Ovary (tissue), 3 donors: ENCODE measurements around the gene VWCE.

Experiments
- CTCF ChIP-seq, 3 donors: fragments of 450-650 bp in 2 of 3; fragments of 200-600 bp in 1 of 3; IDR thresholded peaks; one replicate each; pipeline versions ENCODE4 v1.5.1 to v1.8.0; 2016 to 2022; ENCODE audit warnings: antibody characterized with exemption in 3 of 3, mild to moderate bottlenecking in 1 of 3
- EP300 ChIP-seq: sonication (generic); formaldehyde crosslinking; IDR thresholded peaks from one replicate; pipeline ENCODE4 v1.6.1; 2017; ENCODE audit warnings: antibody characterized with exemption
- POLR2A ChIP-seq: fragments of 450-650 bp; IDR thresholded peaks from one replicate; pipeline ENCODE4 v1.6.1; 2017; ENCODE audit warnings: antibody characterized with exemption, mild to moderate bottlenecking, moderate library complexity
- donor health status: DM: no; HTN: no; CAD: no.

- TF ChIP-seq CTCF (IDR thresholded peaks at IDR 0.05): no peak
- no peak for TF ChIP-seq POLR2A
- no peak for TF ChIP-seq EP300
Observed at GRCh38 chr11:61256710-61257482, 38.2 kb downstream of the VWCE start.
